Left lobe of liver (tissue), 2 donors: ENCODE results near the gene HEATR5A. TPM values are rescaled to one million over a fixed set of nuclear protein-coding genes. Genes with fewer than 3 reads are reported as not detected.
A peak's percentile ranks its signal among the peaks of the same experiment; 100 is the strongest.
"Not testable (repeated sequence)": the region's sequence is repeated elsewhere in the genome, so short reads cannot be mapped to it uniquely, and the experiment has no call there.

Experiments used
- ATAC-seq: fragments of 200-7000 bp; cut with Tn5 transposase; one replicate; pipeline ENCODE4 v1.9.1; 2020; ENCODE audit warnings: mild to moderate bottlenecking, moderate library complexity
- DNase-seq: peaks from one replicate; pipeline ENCODE4 v3.0.0-alpha.2; 2020; ENCODE audit warnings: low spot score
- total RNA-seq: library from RNA; stranded (reverse); gene quantifications from one replicate; pipeline ENCODE4 v1.2.1, GENCODE V29; 2021
- donor health status: DM: no; HTN: no; CAD: no; lungs with moderate emphysema.
- donor health status: DM: no; HTN: yes; CAD: no.

The HEATR5A gene
- total RNA-seq, 1 donor from 2014 or later = 21.5 TPM

DNA sequence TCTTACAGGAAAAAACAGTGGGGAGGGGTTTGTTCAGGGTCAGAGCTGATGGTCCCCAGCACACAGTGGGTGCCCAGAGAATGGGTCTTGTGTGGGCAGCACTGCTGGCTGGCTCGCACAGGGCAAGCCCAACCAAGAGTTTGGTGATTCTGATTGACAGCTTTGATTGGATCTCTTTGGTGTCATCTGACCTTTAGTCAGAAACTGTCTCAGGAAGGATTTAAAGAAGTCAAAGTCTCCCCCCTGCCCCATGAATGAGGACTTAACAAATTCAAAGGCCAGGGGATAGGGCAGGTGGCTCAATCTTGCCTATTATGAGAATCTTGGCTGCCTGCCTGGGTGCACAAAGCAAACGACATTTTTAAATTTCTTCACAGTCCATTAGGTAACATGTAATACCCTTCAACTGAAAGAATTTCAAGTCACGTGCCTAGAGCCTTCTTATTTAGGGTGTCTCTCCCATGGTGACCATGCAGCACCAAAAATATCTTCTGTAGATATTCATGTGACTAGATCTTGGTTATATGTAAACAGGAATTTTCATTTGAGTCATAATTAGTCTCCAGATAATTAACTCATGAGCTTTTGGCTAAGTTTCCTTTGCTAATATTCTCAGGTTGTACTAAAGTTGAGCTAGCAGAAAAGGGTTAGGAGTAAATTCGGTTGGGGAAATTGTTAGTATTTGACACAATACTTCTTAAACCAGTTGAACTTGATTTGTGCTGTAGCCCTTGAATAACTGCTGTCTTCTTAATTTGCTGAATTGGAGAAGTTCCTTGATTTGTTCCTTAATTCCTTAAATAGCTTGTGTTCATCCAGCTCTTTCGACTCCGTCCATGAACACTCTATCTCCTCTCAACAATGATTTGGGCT is 158.3 kb downstream of the HEATR5A start:
- peak; percentile 89 for DNase-seq
- peak; percentile 47 for ATAC-seq

DNA sequence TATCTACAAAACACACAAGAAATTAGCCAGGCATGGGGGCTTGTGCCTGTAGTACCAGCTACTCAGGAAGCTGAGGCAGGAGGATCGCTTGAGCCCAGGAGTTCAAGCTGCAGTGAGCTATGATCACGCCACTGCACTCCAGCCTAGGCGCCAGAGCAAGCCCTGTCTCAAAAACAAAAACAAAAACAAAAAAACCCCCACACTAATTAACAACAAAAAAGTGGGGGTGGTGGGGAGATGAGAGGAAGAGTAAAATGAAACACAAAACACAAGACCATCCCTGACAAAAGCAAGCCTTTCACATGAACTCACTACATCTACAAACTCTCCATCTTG is 158.9 kb downstream of the HEATR5A start:
- no peak for ATAC-seq
- no peak for DNase-seq

DNA sequence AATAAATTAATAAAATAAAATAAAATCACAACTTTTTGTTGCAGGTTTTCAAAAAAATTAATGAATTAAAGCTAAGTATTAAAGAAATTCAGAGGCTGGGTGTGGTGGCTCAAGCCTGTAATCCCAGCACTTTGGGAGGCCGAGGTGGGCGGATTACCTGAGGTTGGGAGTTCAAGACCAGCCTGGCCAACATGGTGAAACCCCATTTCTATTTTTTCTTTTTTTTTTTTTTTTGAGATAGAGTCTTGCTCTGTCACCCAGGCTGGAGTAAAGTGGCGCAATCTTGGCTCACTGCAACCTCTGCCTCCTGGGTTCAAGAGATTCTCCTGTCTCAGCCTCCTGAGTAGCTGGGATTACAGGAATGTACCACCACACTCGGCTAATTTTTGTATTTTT is 161.3 kb downstream of the HEATR5A start:
- not testable (repeated sequence) for DNase-seq, ATAC-seq

DNA sequence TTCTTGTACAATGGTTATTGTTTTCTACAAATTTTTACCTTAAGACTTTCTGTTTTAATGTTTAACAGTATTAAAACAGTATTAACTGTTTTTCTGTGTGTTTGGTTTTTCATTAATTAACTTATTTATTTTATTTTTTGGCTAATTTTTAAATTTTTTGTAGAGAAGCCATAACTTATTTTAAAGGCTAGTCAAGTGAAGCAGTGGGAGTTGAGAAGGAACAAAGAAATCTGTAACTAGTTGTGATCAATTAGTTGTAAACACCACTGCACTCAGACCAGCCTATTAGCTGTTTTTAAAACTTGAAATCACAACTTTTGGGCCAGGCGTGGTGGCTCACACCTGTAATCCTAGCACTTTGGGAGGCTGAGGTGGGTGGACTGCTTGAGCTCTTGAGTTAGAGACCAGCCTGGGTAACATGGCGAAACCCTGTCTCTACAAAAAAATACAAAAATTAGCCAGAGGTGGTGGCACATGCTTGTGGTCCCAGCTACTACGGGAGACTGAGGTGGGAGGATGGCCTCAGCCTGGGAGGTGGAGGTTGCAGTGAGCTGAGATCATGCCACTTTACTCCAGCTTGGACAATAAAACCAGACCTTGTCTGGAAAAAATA is 161.8 kb downstream of the HEATR5A start:
- no peak for DNase-seq
- ATAC-seq = no peak

DNA sequence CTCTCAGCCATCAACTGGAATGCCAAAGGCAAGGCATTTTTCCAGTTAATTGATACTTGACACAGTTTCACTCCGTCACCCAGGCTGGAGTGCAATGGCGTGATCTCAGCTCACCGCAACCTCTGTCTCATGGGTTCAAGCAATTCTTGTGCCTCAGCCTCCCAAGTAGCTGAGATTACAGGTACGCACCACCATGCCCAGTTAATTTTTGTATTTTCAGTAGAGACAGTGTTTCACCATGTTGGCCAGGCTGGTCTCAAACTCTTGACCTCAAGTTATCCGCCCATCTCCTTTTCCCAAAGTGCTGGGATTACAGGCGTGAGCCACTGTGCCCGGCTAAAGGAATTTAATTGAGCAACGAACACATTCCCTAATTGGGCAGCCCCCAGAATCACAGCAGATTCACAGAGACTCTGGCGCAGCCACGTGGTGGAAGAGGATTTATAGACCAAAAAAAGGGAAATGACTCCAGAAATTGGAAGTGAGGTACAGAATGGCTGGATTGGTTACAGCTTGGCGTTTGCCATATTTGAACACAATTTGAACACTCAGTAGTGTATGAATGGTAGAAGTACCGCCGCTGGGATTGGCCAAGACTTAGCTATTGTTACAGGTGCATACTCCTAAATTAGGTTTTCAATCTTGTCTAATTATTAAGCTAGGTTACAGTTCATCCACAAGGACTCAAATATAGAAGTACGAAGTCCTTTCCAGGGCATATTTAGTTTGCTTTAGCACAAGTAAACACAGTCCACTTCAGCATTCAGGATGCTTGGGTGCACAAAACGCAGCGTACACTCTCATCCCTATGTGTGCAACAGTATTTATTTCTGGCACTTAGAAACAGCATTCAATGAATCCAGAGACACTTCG is 162.6 kb downstream of the HEATR5A start:
- ATAC-seq (peak; percentile 81), DNase-seq (peak; percentile 82)

DNA sequence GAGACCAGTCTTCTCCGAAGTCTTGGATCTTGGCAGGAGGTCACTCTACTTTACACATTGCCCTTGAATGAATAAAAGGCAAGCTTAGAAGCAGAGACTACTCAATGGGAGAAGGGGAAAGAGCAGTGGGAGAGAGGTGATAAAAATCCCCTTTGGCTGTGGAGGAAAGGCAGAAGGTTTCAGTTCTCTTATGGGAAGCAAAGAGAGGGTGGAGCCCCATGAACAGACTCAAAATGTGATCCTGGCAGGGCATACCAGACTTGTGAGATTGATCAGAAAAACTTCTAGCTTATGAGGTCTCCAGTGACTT is 163.2 kb downstream of the HEATR5A start:
- DNase-seq = no peak
- ATAC-seq = no peak

DNA sequence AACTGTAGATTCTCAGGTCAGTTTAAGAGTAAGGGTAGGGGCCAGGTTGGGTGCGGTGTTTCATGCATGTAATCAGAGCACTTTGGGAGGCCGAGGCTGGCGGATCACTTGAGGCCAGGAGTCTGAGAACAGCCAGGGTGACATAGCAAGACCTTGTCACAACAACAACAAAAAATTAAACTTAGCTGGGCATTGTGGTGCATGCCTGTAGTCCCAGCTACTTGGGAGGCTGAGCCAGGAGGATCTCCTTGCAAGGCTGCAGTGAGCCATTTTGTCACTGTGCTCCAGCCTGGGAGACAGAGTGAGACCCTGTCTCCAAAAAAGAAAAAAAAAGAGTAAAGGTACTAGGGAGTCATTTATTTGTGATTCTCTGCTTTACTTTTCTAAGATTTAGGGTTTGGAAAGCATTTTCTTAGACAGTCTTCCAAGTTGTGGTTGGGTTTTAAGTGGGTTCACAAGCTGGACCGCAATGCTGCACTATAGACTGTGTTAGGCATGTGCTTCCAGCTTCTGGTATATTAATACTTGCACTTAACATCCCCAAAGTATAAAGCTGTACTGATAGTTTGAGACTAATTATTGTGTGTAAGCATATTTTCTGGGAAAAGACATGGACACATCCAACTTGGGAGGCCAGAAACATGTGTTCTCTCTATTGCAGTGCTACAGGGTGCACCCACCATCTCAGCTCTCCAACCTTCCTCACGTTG is 163.7 kb downstream of the HEATR5A start:
- no peak for DNase-seq
- ATAC-seq = no peak

DNA sequence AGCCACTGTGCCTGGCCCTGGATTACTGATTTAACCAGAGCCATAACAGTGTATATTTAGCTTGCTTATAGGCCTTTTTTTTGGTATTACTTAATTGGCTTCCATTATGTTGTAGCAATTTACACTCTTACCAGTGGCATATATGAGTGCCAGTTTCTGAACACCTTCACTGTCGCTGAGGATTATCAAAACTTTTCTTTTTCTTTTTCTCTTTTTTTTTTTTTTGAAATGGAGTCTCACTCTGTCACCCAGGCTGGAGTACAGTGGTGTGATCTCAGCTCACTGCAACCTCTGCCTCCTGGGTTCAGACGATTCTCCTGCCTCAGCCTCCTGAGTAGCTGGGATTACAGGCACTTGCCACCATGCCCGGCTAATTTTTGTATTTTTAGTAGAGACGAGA is 164.4 kb downstream of the HEATR5A start:
- not testable (repeated sequence) for ATAC-seq, DNase-seq

DNA sequence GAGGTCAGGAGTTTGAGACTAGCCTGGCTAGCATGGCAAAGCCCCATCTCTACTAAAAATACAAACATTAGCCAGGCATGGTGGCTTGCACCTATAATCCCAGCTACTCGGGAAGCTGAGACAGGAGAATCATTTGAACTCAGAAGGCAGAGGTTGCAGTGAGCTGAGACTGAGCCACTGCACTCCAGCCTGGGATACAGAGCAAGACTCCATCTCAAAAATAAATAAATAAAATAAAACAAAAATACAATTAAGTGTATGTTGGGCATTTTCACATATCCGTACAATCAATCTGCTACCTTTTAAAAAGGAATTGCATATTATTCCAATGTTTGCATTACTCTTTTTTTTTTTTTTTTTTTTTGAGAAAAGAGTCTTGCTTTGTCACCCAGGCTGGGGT is 165.1 kb downstream of the HEATR5A start:
- ATAC-seq = no peak

DNA sequence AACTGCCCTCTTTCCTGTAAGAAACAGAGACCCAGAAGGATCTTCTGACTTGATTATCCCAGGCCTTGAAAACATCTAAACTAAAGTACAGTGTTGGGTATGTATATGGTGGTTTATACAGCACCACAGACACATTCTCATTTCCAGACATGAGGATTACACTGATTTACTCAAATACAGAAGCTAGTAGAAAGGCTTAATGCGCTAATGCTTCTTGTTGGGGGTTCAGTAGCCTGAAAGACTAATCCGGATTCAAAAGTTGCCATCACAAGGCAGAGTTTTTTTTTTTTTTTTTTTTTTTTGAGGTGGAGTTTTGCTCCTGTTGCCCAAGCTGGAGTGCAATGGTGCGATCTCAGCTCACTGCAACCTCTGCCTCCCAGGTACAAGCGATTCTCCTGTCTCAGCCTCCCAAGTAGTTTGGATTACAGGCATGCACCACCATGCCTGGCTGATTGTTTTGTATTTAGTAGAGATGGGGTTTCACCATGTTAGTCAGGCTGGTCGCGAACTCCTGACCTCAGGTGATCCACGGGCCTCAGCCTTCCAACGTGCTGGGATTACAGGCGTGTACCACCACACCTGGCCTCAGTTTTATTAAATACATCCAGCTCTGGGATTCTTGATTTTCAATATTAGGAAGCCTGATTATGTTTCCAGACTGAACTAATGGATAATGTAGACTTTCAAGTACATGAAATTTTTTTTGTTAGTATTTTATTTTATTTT is 166.4 kb downstream of the HEATR5A start:
- ATAC-seq (no peak), DNase-seq (no peak)

More for the DNA sequence above, 165.1 kb downstream of the HEATR5A start:
- no peak for DNase-seq

DNA sequence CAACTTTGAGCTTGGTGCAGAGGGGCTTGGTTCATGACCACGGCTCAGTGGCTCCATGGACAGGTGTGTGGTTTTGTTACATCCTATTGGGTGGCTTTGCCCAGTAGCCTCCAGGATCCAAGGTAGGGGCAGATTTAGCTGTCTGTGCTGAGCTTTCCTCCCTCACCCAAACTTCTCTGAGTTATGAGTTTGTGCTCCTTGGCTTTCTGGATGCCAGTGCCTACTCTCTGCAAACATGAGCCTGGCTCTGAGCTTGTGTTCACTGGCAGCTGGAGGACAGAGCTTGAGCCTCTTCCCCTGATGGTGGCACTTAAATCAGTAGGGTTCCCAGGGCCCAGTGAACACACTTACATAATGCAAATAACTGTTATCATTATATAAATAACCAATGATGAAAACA is 167.5 kb downstream of the HEATR5A start:
- peak; percentile 81 for ATAC-seq
- DNase-seq = no peak

DNA sequence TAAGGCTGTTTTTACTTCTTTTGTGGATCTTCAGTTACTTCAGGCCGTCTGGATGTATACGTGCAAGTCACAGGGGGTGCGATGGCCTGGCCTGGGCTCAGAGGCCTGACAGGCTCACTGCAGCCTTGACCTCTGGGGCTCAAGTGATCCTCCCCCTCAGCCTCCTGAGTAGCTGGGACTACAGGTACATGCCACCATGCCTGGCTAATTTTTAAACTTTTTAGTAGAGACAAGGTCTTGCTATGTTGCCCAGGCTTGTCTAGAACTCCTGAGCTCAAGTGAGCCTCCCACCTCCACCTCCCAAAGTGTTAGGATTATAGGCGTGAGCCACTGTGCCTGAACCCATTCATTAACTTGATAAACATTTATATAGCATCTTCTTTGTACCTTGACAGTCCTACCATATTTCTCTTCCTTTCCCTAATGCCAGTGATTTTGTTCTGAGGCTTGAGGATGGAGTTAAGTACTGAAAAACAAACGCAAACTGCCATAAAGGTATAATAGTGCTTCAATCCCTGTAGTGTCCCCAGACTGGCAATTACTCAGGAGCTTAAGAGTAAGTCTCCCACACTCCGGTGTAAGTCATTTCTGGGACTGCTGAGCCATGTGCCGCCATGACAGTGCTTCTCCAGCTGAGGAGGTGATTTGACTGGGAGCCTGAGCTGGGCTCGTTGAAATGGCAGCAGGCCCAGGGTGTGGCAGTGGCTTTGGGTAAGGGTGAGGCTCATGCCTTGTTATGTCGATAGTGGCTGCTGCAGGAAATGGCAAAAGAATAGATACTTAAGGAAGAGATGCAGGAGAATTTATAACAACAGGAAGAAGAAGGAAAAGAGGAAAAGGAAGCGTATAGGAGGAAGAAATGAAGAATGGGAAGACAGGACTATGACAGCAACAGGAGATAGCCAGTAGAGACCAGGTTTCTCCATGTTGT is 169.1 kb downstream of the HEATR5A start:
- ATAC-seq (no peak), DNase-seq (no peak)

DNA sequence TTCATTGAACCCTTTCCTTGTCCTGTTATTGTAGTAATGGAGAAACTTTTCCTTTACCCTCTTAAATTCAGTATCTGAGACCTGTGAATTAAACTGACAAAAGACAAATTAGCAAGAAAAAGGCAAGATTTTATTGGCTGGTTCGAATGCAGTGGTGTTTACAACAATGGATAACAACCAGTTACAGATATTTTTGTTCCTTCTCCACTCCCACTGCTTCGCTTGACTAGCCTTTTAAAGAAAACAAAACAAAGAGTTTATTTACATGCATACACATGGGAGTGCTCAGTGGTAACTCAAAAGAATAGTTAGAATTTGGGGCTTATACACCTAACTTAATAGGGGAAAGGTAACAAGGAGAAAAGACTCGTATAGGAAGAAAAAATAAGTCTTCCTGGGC is 175.7 kb downstream of the HEATR5A start:
- no peak for DNase-seq
- ATAC-seq = no peak

DNA sequence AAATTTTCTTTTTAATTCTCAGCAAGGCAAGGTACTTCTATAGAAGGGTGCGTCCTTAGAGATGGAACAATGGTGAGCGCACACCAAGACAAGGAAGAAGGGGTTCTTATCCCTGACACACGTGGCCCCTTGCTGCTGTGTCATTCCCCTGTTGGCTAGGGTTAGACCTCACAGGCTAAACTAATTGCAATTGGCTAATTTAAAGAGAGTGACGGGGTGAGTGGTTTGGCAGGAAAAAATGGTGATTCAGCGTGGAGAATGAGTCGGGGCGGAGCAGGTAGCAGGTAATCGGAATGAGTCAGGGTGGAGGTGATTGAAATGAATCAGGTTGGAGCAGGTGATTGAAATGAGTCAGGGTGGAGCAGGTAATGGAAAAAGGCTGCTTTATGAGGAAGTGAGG is 176.5 kb downstream of the HEATR5A start:
- DNase-seq (no peak), ATAC-seq (no peak)

DNA sequence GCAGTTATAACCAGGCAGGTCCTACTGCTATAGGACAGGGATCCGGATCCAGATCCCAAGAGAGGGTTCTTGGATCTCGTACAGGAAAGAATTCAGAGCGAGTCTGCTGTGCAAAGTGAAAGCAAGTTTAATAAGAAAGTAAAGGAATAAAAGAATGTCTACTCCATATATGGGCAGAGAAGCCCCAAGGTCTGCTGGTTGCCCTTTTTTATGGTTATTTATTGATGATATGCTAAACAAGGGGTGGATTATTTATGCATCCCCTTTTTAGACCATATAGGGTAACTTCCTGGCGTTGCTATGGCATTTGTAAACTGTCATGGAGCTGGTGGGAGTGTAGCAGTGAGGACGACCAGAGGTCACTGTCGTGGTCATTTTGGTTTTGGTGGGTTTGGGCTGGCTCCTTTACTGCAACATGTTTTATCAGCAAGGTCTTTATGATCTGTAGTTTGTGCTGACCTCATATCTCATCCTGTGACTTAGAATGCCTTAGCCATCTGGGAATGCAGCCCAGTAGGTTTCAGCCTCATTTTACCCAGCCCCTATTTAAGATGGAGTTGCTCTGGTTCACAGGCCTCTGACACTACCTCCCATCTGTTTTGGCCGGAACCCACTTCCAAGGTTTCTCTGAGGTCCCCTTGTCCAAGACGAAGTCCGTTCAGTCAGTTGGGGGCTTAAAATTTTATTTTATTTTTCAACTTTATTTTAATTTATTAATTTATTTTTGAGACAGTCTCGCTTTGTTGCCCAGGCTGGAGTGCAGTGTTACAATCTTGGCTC is 178.0 kb downstream of the HEATR5A start:
- DNase-seq = not testable (repeated sequence)
- ATAC-seq = peak; percentile 12
